GM12801 (cell line): ENCODE data around the gene P3H2.

Source experiments
- TF ChIP-seq, protein P1 (sequence below): IDR thresholded peaks from one replicate; pipeline ENCODE4 v1.5.1; 2011; ENCODE audit warnings: control low read depth; ENCODE audit not compliant: insufficient read length; ENCODE audit errors: extremely low read depth

The P3H2 gene

DNA sequence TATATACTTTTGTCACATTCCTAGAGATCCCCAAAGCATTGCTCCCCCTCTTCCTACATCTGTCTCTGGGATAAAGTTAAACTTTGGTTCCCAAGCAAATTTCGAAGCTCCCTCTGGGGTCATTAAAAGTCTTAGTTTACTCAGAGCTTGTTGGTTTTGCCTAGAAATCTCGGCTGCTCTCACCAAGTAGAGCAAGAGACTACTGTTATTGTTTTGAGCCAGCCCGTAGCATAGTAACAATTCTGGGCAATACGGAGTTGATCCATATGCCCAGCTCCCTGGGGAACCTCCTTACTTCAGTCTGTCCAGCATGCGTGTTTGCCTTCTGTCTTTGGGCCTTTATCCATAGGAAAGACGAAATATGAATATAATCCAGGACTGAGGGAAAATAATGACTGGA, 10.0 kb upstream of the P3H2 start:
- TF ChIP-seq, protein P1, sequence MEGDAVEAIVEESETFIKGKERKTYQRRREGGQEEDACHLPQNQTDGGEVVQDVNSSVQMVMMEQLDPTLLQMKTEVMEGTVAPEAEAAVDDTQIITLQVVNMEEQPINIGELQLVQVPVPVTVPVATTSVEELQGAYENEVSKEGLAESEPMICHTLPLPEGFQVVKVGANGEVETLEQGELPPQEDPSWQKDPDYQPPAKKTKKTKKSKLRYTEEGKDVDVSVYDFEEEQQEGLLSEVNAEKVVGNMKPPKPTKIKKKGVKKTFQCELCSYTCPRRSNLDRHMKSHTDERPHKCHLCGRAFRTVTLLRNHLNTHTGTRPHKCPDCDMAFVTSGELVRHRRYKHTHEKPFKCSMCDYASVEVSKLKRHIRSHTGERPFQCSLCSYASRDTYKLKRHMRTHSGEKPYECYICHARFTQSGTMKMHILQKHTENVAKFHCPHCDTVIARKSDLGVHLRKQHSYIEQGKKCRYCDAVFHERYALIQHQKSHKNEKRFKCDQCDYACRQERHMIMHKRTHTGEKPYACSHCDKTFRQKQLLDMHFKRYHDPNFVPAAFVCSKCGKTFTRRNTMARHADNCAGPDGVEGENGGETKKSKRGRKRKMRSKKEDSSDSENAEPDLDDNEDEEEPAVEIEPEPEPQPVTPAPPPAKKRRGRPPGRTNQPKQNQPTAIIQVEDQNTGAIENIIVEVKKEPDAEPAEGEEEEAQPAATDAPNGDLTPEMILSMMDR: no peak

DNA sequence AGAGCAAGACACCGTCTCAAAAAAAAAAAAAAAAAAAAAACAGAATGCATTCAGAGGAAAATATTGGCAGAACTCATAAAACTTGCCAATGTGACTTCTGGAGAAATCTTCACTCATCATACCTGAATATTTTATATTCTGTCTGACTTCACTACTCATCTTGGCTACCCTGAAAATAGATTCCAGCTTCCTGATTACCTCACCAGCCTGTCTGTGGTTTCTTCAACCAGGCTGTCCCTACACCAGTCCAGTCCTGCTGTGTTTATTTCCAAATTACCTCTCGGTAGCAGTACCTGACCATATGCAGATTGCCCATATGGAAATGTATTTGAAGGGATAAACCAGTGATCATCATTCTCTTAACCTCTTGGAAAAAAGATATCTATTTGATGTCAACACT, 9.3 kb upstream of the P3H2 start:
- TF ChIP-seq, protein P1: no peak

DNA sequence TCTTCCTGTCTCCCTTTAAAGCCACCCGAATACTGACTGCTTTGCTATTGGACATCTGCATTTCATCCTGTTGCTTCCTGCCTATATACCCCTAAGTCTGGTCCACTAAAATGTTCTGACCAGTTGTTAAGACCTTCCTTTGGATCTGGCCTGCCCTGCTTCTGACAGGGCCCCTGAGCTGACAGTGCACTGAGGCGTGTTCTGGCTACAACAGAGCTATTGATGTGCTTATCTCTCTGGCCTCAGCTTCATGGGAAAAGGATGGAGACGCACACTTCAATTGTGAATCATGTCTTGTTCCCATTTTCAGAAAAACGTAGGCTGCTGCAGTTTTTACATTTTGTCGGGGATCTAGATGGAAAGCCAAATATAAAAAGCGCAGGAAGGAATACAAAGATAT, 7.1 kb upstream of the P3H2 start:
- TF ChIP-seq, protein P1: no peak

DNA sequence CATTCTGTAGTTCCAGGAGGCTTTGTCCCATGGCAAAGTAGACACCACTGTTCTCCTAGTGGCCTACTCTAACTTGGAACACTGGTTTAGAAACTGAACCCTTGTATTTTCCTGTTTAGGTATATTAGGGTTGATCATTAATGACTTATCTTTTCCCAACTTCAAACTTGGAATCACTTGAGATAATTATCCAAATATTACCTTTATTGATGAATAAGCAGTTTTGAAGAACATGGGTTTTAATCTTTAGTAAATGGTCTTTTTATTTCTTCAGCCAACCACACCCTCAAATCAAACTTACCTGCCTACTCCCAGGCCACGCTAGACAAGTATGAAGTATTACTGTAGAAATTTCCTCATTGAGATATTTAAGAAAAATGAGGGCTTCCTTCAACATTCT, 6.5 kb upstream of the P3H2 start:
- TF ChIP-seq, protein P1: no peak

DNA sequence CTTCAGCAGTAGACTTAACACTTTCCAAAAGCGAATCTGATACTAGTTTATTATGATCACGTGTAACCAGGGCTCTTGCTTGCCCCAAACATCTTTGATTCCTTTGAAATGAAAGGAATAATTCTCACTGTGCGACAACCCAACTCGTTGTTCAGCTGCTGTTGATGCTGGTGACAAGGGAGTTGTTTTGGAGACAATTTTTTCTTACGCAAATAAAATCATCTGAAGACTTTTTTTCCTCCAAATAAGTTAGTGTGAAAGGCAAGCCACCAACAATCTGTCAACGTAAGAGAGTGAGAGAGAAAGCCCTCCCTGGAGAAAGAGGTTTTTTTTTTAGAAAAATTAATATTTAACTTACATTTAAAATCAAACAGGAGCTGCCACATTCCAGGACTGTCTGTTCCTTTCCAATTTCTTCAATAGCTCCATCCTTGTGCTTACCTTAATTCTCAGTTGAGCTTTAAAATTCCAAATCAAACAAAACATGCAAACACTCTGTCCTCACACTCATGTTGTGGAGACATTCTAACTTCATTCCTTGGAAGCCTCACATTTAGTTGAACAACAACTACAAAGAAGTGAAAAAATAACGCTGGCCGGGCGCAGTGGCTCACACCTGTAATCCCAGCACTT, 4.9 kb upstream of the P3H2 start:
- TF ChIP-seq, protein P1: no peak

DNA sequence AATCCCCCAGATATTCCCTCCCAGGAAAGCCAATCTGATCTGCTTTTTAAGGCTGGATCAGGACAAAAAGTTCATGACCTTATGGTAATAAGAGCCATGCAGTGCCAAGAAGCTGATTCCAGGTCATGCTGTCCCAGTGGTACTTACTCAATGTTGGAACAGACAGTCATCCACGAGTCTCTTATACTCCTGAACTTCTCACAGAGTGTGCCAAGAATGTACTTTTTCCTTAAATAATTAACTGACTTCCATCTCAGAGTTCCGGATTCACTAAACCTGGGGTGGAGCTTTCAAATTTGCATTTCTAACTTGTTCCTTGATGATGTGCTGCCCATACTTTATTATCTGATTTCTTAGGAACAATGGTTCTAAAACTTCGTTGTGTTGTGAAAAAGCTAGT, 3.4 kb upstream of the P3H2 start:
- TF ChIP-seq, protein P1: no peak

DNA sequence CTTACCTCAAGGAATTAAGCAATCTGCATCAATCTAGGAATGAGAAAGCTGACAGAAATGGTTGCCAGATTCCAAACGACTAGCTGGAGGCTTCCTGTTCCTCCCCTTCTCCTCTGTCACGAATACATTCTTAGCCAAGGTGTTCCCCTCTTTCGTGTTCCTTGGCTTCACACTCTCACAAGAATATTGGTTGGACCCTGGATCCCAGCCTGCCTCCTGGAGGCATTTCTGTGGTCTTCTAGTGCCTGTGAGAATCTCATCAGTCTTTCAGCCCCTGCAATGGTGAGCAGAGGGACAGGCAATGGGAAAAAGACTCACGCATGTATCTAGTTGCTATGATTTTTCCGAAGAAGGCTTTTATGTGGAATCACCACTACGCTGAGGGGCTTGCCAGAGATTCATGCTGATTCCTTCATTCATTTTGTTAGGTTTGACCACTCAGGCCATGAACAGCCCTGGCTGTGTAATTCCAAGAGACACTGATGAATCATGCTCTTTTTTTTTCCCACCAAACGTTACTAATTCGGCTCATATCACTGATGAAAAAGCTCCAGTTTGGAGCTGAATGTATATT, 1.6 kb upstream of the P3H2 start:
- TF ChIP-seq, protein P1: no peak
